Measurements from ENCODE around the gene SPATA3.

Gene SPATA3

DNA sequence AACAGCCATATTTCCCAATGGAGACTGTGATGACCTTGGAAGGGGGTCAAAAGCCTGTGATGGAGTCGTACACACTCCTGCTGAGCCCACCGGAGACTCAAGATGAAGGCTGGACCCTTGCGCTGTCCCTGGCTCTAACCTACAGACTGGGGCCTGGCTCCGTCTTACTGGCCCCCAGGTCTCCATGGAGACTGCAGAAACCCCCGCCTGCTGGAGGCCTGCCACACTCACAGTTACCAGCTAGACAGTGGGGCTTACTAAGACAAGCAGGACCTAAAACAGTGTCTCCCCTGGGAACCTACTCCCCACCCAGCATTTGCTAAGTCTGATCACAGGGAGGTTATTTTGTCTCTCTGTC is 51.0 kb downstream of the SPATA3 start:
- Histone ChIP-seq H3K4me2 (ENCODE audit: low read depth, low read length, poor library complexity, severe bottlenecking) (no peak overlapping the region), H2AFZ (ENCODE audit: low read depth, low read length, severe bottlenecking) (no peak overlapping the region), H3K27me3 (ENCODE audit: low read length) (no peaks in the 10 kb centered on the region), H3K9me3 (ENCODE audit: insufficient read depth, low read length) (no peaks in the 10 kb centered on the region), H4K20me1 (ENCODE audit: low read depth, low read length) (no peaks in the 10 kb centered on the region), H3K9me2 (replicated peaks; ENCODE audit: insufficient read depth, low read length) (no peaks in the 10 kb centered on the region), H3K9ac (ENCODE audit: low read length) (no peak overlapping the region), H3K27ac (ENCODE audit: low read depth, low read length) (no peak overlapping the region), H3K4me3 (ENCODE audit: insufficient read depth, low read length, poor library complexity, severe bottlenecking) (no peak overlapping the region), H3K79me2 (ENCODE audit: insufficient read depth, low read length) (no peaks in the 10 kb centered on the region), H3K36me3 (ENCODE audit: low read length) (no peaks in the 10 kb centered on the region), H3F3A (ENCODE audit: insufficient read depth) (no peaks in the 10 kb centered on the region)
- TF ChIP-seq CTCF (IDR thresholded peaks at IDR 0.05; ENCODE audit: insufficient read depth, low read length, poor library complexity, severe bottlenecking) (no peak), EZH2phosphoT487 (conservative IDR thresholded peaks at IDR 0.05; ENCODE audit: low read length) (no peak)

DNA sequence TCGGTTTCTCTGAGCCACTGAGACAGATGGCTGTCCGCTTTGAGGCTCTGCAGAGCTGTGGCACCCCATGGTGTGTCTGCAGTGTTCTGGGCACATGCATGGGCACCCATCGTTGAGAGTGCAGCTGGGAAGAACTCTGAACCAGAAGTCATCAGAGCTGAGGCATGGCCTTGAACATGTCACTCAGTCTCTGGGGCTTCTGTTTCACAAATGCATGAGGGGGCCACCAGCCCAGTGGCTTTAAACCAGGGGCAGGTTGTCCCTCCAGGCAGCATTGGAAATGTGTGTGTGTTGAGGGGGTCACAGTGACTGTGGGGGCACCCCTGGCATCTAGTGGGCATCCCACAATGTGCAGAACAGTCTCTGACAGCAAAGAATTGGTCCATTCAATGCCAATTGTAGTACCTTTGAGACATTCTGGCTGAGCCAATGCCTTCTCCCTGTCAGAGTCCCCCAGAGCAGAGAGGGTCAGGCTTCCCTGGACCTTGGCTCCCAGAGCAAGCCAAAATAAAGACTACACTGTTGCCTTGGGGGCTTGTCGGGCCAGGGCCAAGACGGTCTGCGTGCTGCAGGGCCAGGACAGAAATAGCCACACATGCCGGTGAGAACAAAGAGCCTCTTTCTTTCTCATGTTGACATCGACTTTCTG is 51.5 kb downstream of the SPATA3 start:
- Histone ChIP-seq H2AFZ (ENCODE audit: low read depth, low read length, severe bottlenecking) (no peak overlapping the region), H3K4me2 (ENCODE audit: low read depth, low read length, poor library complexity, severe bottlenecking) (no peak overlapping the region), H3K4me3 (ENCODE audit: insufficient read depth, low read length, poor library complexity, severe bottlenecking) (no peak overlapping the region), H3K9ac (ENCODE audit: low read length) (no peak overlapping the region), H3K27me3 (ENCODE audit: low read length) (no peaks in the 10 kb centered on the region), H3K9me2 (replicated peaks; ENCODE audit: insufficient read depth, low read length) (no peaks in the 10 kb centered on the region), H3K79me2 (ENCODE audit: insufficient read depth, low read length) (no peaks in the 10 kb centered on the region), H3F3A (ENCODE audit: insufficient read depth) (no peaks in the 10 kb centered on the region), H3K27ac (ENCODE audit: low read depth, low read length) (no peak overlapping the region), H3K36me3 (ENCODE audit: low read length) (no peaks in the 10 kb centered on the region), H4K20me1 (ENCODE audit: low read depth, low read length) (no peaks in the 10 kb centered on the region), H3K9me3 (ENCODE audit: insufficient read depth, low read length) (no peaks in the 10 kb centered on the region)
- no peak for TF ChIP-seq EZH2phosphoT487 (conservative IDR thresholded peaks at IDR 0.05; ENCODE audit: low read length)
- TF ChIP-seq CTCF (IDR thresholded peaks at IDR 0.05; ENCODE audit: insufficient read depth, low read length, poor library complexity, severe bottlenecking), result no peak

DNA sequence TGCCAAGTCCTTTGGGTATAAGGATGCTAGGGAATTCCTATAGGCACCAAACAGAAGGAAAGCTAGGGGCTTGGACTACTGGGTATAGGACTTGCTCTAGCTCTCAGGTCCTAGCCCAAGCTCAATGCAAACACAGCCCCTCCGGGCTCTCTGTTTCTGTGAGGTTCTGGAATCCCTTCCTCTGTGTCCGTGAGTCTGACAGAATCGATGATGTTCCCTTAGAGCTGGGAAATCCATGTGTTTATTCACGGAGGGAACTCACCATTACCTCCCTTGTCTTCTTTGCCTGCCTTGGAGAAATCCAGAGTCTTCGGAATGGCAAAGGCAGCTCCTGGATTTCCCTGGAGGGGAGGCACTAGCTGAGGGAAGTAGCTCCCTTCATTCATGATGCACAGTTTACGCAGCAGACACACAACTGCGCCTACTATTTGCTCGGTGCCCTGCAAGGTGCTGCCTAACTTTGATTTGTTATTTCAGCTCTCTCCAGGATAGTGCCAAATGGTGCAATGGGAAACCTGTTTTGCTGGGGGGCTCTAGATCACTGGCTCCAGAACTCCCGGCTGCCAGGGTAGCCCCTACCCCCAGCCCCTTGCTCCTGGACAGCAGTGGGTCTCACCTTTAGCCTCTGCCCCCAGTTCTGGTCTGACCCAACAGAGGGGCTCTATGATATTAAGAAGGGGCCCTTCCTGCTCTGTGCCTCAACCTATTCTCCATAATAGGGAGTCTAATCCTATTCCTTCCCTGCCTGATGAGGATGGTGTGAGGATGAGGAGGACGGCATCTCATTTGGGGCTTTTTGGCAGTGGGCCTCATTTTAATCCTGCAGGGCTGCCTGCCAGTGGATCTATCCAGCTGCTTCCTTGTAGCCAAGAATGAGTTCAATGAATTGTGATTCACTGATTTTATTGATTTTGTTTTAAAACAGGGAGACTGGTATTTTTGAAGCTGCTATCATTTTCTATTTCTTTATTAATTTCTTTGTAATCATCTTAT is 52.3 kb downstream of the SPATA3 start:
- Histone ChIP-seq H3K27me3 (ENCODE audit: low read length) (no peaks in the 10 kb centered on the region), H3K4me2 (ENCODE audit: low read depth, low read length, poor library complexity, severe bottlenecking) (no peak overlapping the region), H3K4me3 (ENCODE audit: insufficient read depth, low read length, poor library complexity, severe bottlenecking) (no peak overlapping the region), H3K9me2 (replicated peaks; ENCODE audit: insufficient read depth, low read length) (no peaks in the 10 kb centered on the region), H3F3A (ENCODE audit: insufficient read depth) (no peaks in the 10 kb centered on the region), H4K20me1 (ENCODE audit: low read depth, low read length) (no peaks in the 10 kb centered on the region), H3K9me3 (ENCODE audit: insufficient read depth, low read length) (no peaks in the 10 kb centered on the region), H3K79me2 (ENCODE audit: insufficient read depth, low read length) (no peaks in the 10 kb centered on the region), H3K36me3 (ENCODE audit: low read length) (no peaks in the 10 kb centered on the region), H2AFZ (ENCODE audit: low read depth, low read length, severe bottlenecking) (no peak overlapping the region), H3K9ac (ENCODE audit: low read length) (no peak overlapping the region), H3K27ac (ENCODE audit: low read depth, low read length) (no peak overlapping the region)
- TF ChIP-seq EZH2phosphoT487 (conservative IDR thresholded peaks at IDR 0.05; ENCODE audit: low read length) (no peak), CTCF (IDR thresholded peaks at IDR 0.05; ENCODE audit: insufficient read depth, low read length, poor library complexity, severe bottlenecking) (no peak)

Measured in SU-DHL-6 (cell line).